Activated CD8-positive, alpha-beta T cell treated with anti-CD3 and anti-CD28 coated beads for 36 hours (primary cell): ENCODE measurements around the gene RUNX1. TPM values are rescaled to one million over a fixed set of nuclear protein-coding genes. Genes with fewer than 3 reads are reported as not detected.

Experiments
- ATAC-seq: fragments of 200-7000 bp; cut with Tn5 transposase; one replicate; pipeline ENCODE4 v1.10.0; 2021; ENCODE audit warnings: mild to moderate bottlenecking, moderate library complexity
- CTCF ChIA-PET: fragments of 350-600 bp; sonication (Branson Sonifier 250); formaldehyde crosslinking; loops from one replicate; lab custom pipeline; 2021; ENCODE audit warnings: antibody characterized with exemption; lab: Charles Lee
- POLR2A ChIA-PET: fragments of 350-600 bp; sonication (Branson Sonifier 250); formaldehyde crosslinking; loops from one replicate; lab custom pipeline; 2021; ENCODE audit warnings: antibody characterized with exemption; lab: Charles Lee
- DNase-seq: peaks from one replicate; pipeline ENCODE4 v3.0.0-alpha.2; 2020
- H3K27ac Mint-ChIP-seq: one replicate; pipeline ENCODE4 v1.8.0; 2021; ENCODE audit warnings: mild to moderate bottlenecking, mixed read lengths
- H3K27me3 Mint-ChIP-seq: one replicate; pipeline ENCODE4 v1.8.0; 2021; ENCODE audit warnings: mixed read lengths
- H3K36me3 Mint-ChIP-seq: one replicate; pipeline ENCODE4 v1.8.0; 2021; ENCODE audit warnings: low read depth, mixed read lengths
- H3K4me1 Mint-ChIP-seq: one replicate; pipeline ENCODE4 v1.8.0; 2021; ENCODE audit warnings: low read depth, mixed read lengths
- H3K4me3 Mint-ChIP-seq: one replicate; pipeline ENCODE4 v1.8.0; 2021; ENCODE audit warnings: mild to moderate bottlenecking, moderate library complexity, mixed read lengths
- H3K9me3 Mint-ChIP-seq: one replicate; pipeline ENCODE4 v1.8.0; 2021; ENCODE audit warnings: mixed read lengths
- CTCF ChIP-seq: fragments of 200-600 bp; IDR thresholded peaks from one replicate; pipeline ENCODE4 v1.8.0; 2022; ENCODE audit warnings: antibody characterized with exemption, mild to moderate bottlenecking
- intact Hi-C: fragments of 100-400 bp; cut with micrococcal nuclease; formaldehyde crosslinking; loops from one replicate; pipeline ENCODE4 v1.10.0; 2022
- total RNA-seq, 2 experiments: library from RNA; stranded (reverse); gene quantifications; one replicate each; pipeline ENCODE4 v1.2.3, GENCODE V29; 2021

The RUNX1 gene
- total RNA-seq, 2 experiments from 2014 or later = 18.7 to 19.0 TPM

GRCh38 chr21:35051287-35051818 lies 2.3 kb upstream of the RUNX1 start:
- Mint-ChIP-seq H3K27ac (peak overlapping the region; percentile 97), H3K36me3 (no peaks in the 10 kb centered on the region), H3K27me3 (no peaks in the 10 kb centered on the region), H3K4me3 (peak overlapping the region; percentile 24), H3K9me3 (no peaks in the 10 kb centered on the region), H3K4me1 (peaks cover 57% of the 10 kb centered on the region)
- ATAC-seq = peak; percentile 44
- ChIA-PET POLR2A (interaction anchor here (0.6 to 10.6 kb wide), 10 partner anchors 29 to 120 kb away, joined by 3 to 183 read pairs (median 3); no protein-coding TSS in a partner anchor), CTCF (interaction anchor here (0.8 to 8.7 kb wide), 25 partner anchors 10 to 351 kb away, joined by 3 to 89 read pairs (median 5); no protein-coding TSS in a partner anchor)
- intact Hi-C loops = loop anchor here (1.0 to 5.0 kb wide), 4 partner anchors 37 to 349 kb away; no protein-coding TSS in a partner anchor
- DNase-seq = peak; percentile 92
- TF ChIP-seq CTCF = peak; percentile 64

- Mint-ChIP-seq H3K27ac (peak overlapping the region; percentile 97), H3K36me3 (no peaks in the 10 kb centered on the region), H3K4me1 (peaks cover 63% of the 10 kb centered on the region), H3K4me3 (peak overlapping the region; percentile 91), H3K9me3 (no peaks in the 10 kb centered on the region), H3K27me3 (no peaks in the 10 kb centered on the region)
- TF ChIP-seq CTCF = no peak
- ATAC-seq = no peak
- CTCF ChIA-PET = interaction anchor here (0.8 to 8.7 kb wide), 23 partner anchors 11 to 352 kb away, joined by 3 to 89 read pairs (median 5); no protein-coding TSS in a partner anchor
- POLR2A ChIA-PET = interaction anchor here (0.6 to 10.6 kb wide), 10 partner anchors 28 to 119 kb away, joined by 3 to 183 read pairs (median 3); no protein-coding TSS in a partner anchor
- peak; percentile 33 for DNase-seq
- intact Hi-C loops = loop anchor here (1.0 to 5.0 kb wide), 4 partner anchors 38 to 350 kb away; no protein-coding TSS in a partner anchor
Observed at GRCh38 chr21:35050348-35051286, 1.5 kb upstream of the RUNX1 start.

- Mint-ChIP-seq H3K27me3 (no peaks in the 10 kb centered on the region), H3K27ac (peak overlapping the region; percentile 97), H3K9me3 (no peaks in the 10 kb centered on the region), H3K36me3 (peaks cover 6% of the 10 kb centered on the region), H3K4me1 (peaks cover 87% of the 10 kb centered on the region), H3K4me3 (peak overlapping the region; percentile 91)
- ATAC-seq (peak; percentile 3), DNase-seq (peak; percentile 47)
- TF ChIP-seq CTCF = no peak
- ChIA-PET CTCF (interaction anchor here (0.7 to 8.7 kb wide), 22 partner anchors 9 to 355 kb away, joined by 3 to 89 read pairs (median 4); no protein-coding TSS in a partner anchor), POLR2A (interaction anchor here (0.7 to 10.6 kb wide), 29 partner anchors 10 to 303 kb away, joined by 3 to 183 read pairs (median 9); no protein-coding TSS in a partner anchor)
- intact Hi-C loops = loop anchor here (2.0 to 10.0 kb wide), 4 partner anchors 59 to 243 kb away; no protein-coding TSS in a partner anchor
Observed at GRCh38 chr21:35048183-35048601, 910 bp downstream of the RUNX1 start.

GRCh38 chr21:35046880-35047229 lies 2.2 kb downstream of the RUNX1 start:
- TF ChIP-seq CTCF = no peak
- POLR2A ChIA-PET = interaction anchor here (0.6 to 10.6 kb wide), 27 partner anchors 9 to 159 kb away, joined by 3 to 183 read pairs (median 9); no protein-coding TSS in a partner anchor

More at GRCh38 chr21:35046880-35047229, 2.2 kb downstream of the RUNX1 start:
- Mint-ChIP-seq H3K27ac (peak overlapping the region; percentile 97), H3K4me3 (peak overlapping the region; percentile 91), H3K36me3 (peaks cover 12% of the 10 kb centered on the region), H3K4me1 (peaks cover 90% of the 10 kb centered on the region), H3K9me3 (no peaks in the 10 kb centered on the region), H3K27me3 (no peaks in the 10 kb centered on the region)
- DNase-seq (no peak), ATAC-seq (no peak)
- CTCF ChIA-PET = interaction anchor here (1.0 to 8.7 kb wide), 15 partner anchors 8 to 354 kb away, joined by 3 to 89 read pairs (median 7); no protein-coding TSS in a partner anchor
- intact Hi-C loops = loop anchor here (1.0 to 10.0 kb wide), 4 partner anchors 80 to 242 kb away; no protein-coding TSS in a partner anchor
